GM21576 (cell line): ENCODE results near the gene RAB11FIP3.

Experiments used
- ATAC-seq: cut with Tn5 transposase; IDR thresholded peaks from one replicate; pipeline ENCODE4 v1.9.1; 2021; ENCODE audit warnings: mild to moderate bottlenecking, moderate library complexity; ENCODE audit not compliant: unreplicated experiment

The RAB11FIP3 gene

GRCh38 chr16:424033-424622 is 1.3 kb upstream of the RAB11FIP3 start:
- ATAC-seq = no peak

- ATAC-seq = no peak
Measured at GRCh38 chr16:424623-425081, 797 bp upstream of the RAB11FIP3 start.

GRCh38 chr16:425740-426114 is 278 bp downstream of the RAB11FIP3 start:
- ATAC-seq = peak; percentile 36

GRCh38 chr16:426115-426905 is 861 bp downstream of the RAB11FIP3 start:
- ATAC-seq = no peak

- ATAC-seq = no peak
Measured at GRCh38 chr16:426906-427249, 1.4 kb downstream of the RAB11FIP3 start.

- ATAC-seq = no peak
Measured at GRCh38 chr16:427250-427649, 1.8 kb downstream of the RAB11FIP3 start.

- no peak for ATAC-seq
Measured at GRCh38 chr16:430904-431303, 5.5 kb downstream of the RAB11FIP3 start.

- no peak for ATAC-seq
Measured at GRCh38 chr16:440627-441026, 15.2 kb downstream of the RAB11FIP3 start.

GRCh38 chr16:441447-441846 is 16.0 kb downstream of the RAB11FIP3 start:
- no peak for ATAC-seq

- no peak for ATAC-seq
Measured at GRCh38 chr16:442976-443375, 17.5 kb downstream of the RAB11FIP3 start.

GRCh38 chr16:444027-444426 is 18.6 kb downstream of the RAB11FIP3 start:
- ATAC-seq = no peak

- no peak for ATAC-seq
Measured at GRCh38 chr16:445566-445965, 20.1 kb downstream of the RAB11FIP3 start.

GRCh38 chr16:450385-450784 is 24.9 kb downstream of the RAB11FIP3 start:
- no peak for ATAC-seq

- ATAC-seq = no peak
Measured at GRCh38 chr16:450785-451512, 25.5 kb downstream of the RAB11FIP3 start.

GRCh38 chr16:454397-454940 is 29.0 kb downstream of the RAB11FIP3 start:
- ATAC-seq = no peak

- no peak for ATAC-seq
Measured at GRCh38 chr16:455453-455852, 30.0 kb downstream of the RAB11FIP3 start.

- ATAC-seq = no peak
Measured at GRCh38 chr16:456891-457483, 31.5 kb downstream of the RAB11FIP3 start.

GRCh38 chr16:457732-458400 is 32.4 kb downstream of the RAB11FIP3 start:
- ATAC-seq = no peak

- no peak for ATAC-seq
Measured at GRCh38 chr16:459761-460160, 34.3 kb downstream of the RAB11FIP3 start.

GRCh38 chr16:460787-461186 is 35.3 kb downstream of the RAB11FIP3 start:
- ATAC-seq = no peak

- no peak for ATAC-seq
Measured at GRCh38 chr16:463071-463470, 37.6 kb downstream of the RAB11FIP3 start.
